NCI-H774 (cell line): Measurements from ENCODE around the gene MN1.

Experiments used
- DNase-seq: peaks from one replicate; lab custom pipeline; 2025; lab: John Stamatoyannopoulos, UW

Gene MN1

GRCh38 chr22:27732841-27733240, 68.7 kb downstream of the MN1 start:
- DNase-seq: no peak

GRCh38 chr22:27732391-27732790, 69.2 kb downstream of the MN1 start:
- no peak for DNase-seq

GRCh38 chr22:27731621-27732020, 69.9 kb downstream of the MN1 start:
- no peak for DNase-seq

GRCh38 chr22:27730641-27731433, 70.7 kb downstream of the MN1 start:
- DNase-seq: no peak

GRCh38 chr22:27729246-27729645, 72.3 kb downstream of the MN1 start:
- DNase-seq: no peak

GRCh38 chr22:27727673-27728451, 73.7 kb downstream of the MN1 start:
- DNase-seq: no peak

GRCh38 chr22:27726686-27727449, 74.7 kb downstream of the MN1 start:
- DNase-seq: no peak

GRCh38 chr22:27726331-27726685, 75.2 kb downstream of the MN1 start:
- no peak for DNase-seq

- DNase-seq: no peak
These were observed 75.9 kb downstream of the MN1 start for GRCh38 chr22:27725661-27726060.

- no peak for DNase-seq
These were observed 76.8 kb downstream of the MN1 start for GRCh38 chr22:27724709-27725108.

- DNase-seq: no peak
These were observed 77.4 kb downstream of the MN1 start for GRCh38 chr22:27724157-27724556.

GRCh38 chr22:27723708-27724107, 77.8 kb downstream of the MN1 start:
- DNase-seq: no peak

- no peak for DNase-seq
These were observed 78.4 kb downstream of the MN1 start for GRCh38 chr22:27723158-27723557.

GRCh38 chr22:27720860-27721259, 80.7 kb downstream of the MN1 start:
- DNase-seq: no peak

- DNase-seq: no peak
These were observed 81.9 kb downstream of the MN1 start for GRCh38 chr22:27719535-27720227.

- no peak for DNase-seq
These were observed 82.6 kb downstream of the MN1 start for GRCh38 chr22:27719036-27719347.

GRCh38 chr22:27718186-27719035, 83.1 kb downstream of the MN1 start:
- DNase-seq: no peak

GRCh38 chr22:27717094-27717493, 84.5 kb downstream of the MN1 start:
- no peak for DNase-seq

GRCh38 chr22:27716074-27716473, 85.5 kb downstream of the MN1 start:
- DNase-seq: no peak

- DNase-seq: no peak
These were observed 86.5 kb downstream of the MN1 start for GRCh38 chr22:27715106-27715505.

- DNase-seq: no peak
These were observed 87.5 kb downstream of the MN1 start for GRCh38 chr22:27714068-27714467.
